GM21367 (cell line): ENCODE measurements around the gene CDC42BPB.

Experiments
- ATAC-seq: cut with Tn5 transposase; IDR thresholded peaks from one replicate; pipeline ENCODE4 v1.9.1; 2021; ENCODE audit not compliant: unreplicated experiment

Gene CDC42BPB

GRCh38 chr14:102888748-102889147 lies 168.6 kb downstream of the CDC42BPB start:
- no peak for ATAC-seq

DNA sequence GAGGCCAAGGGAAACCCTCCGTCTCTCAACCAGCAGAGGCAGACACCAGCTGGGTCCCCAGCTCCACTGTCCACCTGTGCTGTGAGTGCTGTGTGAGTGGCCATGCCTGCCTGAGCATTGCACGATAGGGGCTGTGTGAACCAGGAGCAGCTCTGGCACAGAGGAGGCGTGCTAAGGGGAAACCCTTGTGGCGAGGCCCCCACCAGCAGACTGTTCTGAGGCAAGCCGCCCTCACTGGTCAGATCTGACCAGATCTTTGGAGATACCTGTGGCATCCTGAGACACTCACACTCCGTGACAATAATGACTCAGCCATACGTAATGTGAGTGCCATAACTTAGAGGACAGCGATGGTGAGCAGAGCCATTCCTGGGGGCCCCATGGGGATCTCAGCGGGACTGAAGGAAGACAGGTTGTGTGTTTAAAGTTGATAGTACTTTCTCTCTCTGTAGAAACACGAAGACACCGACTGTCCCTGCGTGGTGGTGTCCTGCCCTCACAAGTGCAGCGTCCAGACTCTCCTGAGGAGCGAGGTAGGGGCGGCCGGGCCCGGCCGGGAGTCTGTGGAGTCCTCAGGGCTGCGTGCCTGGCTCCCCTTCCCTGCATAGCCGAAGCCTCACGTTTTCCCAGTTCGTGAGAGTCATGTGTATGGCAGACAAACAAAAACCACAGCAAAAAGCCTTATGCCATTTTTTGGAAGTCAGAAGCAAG lies 171.5 kb downstream of the CDC42BPB start:
- ATAC-seq: no peak

- ATAC-seq: no peak
These were observed 173.8 kb downstream of the CDC42BPB start for GRCh38 chr14:102883554-102883953.

DNA sequence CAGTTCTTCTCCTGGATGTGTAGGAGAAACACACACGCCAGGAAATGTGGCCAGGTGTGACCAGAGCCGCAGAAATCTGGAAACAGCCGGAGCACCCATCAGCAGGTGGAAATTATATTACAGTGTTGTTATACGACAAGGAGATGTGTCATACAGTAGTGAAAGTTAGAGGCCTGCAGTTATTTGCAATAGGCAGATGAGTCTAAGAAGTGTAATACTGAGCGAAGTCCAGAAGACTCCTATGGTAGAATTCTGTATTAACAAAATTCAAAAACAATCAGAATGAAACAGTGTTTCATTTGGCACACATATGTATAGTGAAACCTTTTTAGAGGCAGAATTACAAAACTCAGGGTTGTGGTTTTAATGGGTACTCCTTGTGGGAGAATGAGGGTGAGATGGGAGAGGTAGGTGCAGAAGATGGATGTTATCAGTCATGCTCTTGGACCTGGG lies 174.2 kb downstream of the CDC42BPB start:
- no peak for ATAC-seq
